Activated CD4-positive, alpha-beta memory T cell treated with anti-CD3 and anti-CD28 coated beads, Interleukin-2, amount 10 ng/mL, durations not matched to agents 7 days and 5 days (primary cell): ENCODE results near the gene MOSMO. TPM values are rescaled to one million over a fixed set of nuclear protein-coding genes. Genes with fewer than 3 reads are reported as not detected.

Experiments used
- CTCF ChIA-PET: fragments of 350-600 bp; sonication (Branson Sonifier 250); formaldehyde crosslinking; loops from one replicate; lab custom pipeline; 2021; ENCODE audit warnings: antibody characterized with exemption, inconsistent platforms; lab: Charles Lee
- POLR2A ChIA-PET: fragments of 350-600 bp; sonication (Branson Sonifier 250); formaldehyde crosslinking; loops from one replicate; lab custom pipeline; 2021; ENCODE audit warnings: antibody characterized with exemption; lab: Charles Lee
- DNase-seq: peaks from one replicate; pipeline ENCODE4 v3.0.0-alpha.2; 2020
- H3K27ac Mint-ChIP-seq: one replicate; pipeline ENCODE4 v1.8.0; 2021; ENCODE audit warnings: mild to moderate bottlenecking, mixed read lengths
- H3K27me3 Mint-ChIP-seq: one replicate; pipeline ENCODE4 v1.8.0; 2021; ENCODE audit warnings: mixed read lengths
- H3K36me3 Mint-ChIP-seq: one replicate; pipeline ENCODE4 v1.8.0; 2021; ENCODE audit warnings: low read depth, mixed read lengths
- H3K4me1 Mint-ChIP-seq: one replicate; pipeline ENCODE4 v1.8.0; 2021; ENCODE audit warnings: mixed read lengths
- H3K4me3 Mint-ChIP-seq: one replicate; pipeline ENCODE4 v1.8.0; 2021; ENCODE audit warnings: mild to moderate bottlenecking, mixed read lengths
- H3K9me3 Mint-ChIP-seq: one replicate; pipeline ENCODE4 v1.8.0; 2021; ENCODE audit warnings: mixed read lengths
- total RNA-seq, 2 experiments: library from RNA; stranded (reverse); gene quantifications; one replicate each; pipeline ENCODE4 v1.2.3, GENCODE V29; 2021

Gene MOSMO
- total RNA-seq, result 10 to 100 TPM; 12.1 to 13.0 TPM

- peak; percentile 69 for DNase-seq
- Mint-ChIP-seq H3K27ac (peak within 1 kb of the TSS; percentile 49), H3K27me3 (no peaks in the 10 kb centered on the region), H3K4me3 (peak within 1 kb of the TSS; percentile 83), H3K4me1 (peaks cover 34% of the 10 kb centered on the region), H3K36me3 (peaks cover 5% of the 10 kb centered on the region), H3K9me3 (no peaks in the 10 kb centered on the region)
- CTCF ChIA-PET, result interaction anchor here (0.6 to 17.5 kb wide), 10 partner anchors 9 to 690 kb away, joined by 3 to 319 read pairs (median 6); no protein-coding TSS in a partner anchor
- POLR2A ChIA-PET, result interaction anchor here (0.6 to 4.7 kb wide), 12 partner anchors 9 to 1107 kb away, joined by 3 to 40 read pairs (median 7); partner anchors contain the start of genes LYRM1 and UQCRC2
Measured at GRCh38 chr16:22007509-22008214, at the start of gene MOSMO. Gene MOSMO, plus strand, starts transcription at chr16:22008111. Its CDS starts 191 bp downstream, at chr16:22008302.

- no peak for DNase-seq
Measured at GRCh38 chr16:21959050-21959449, 48.9 kb upstream of the MOSMO start.

GRCh38 chr16:21962475-21962874 is 45.4 kb upstream of the MOSMO start:
- Mint-ChIP-seq H3K9me3 (no peaks in the 10 kb centered on the region), H3K27me3 (no peaks in the 10 kb centered on the region), H3K27ac (peak overlapping the region; percentile 42), H3K4me3 (no peak overlapping the region), H3K36me3 (peaks cover 77% of the 10 kb centered on the region), H3K4me1 (peaks cover 32% of the 10 kb centered on the region)
- no peak for DNase-seq
- CTCF ChIA-PET, result no interaction called here
- POLR2A ChIA-PET, result interaction anchor here (1.8 kb wide), 1 partner anchor 10 kb away, joined by 11 read pairs; the partner anchor contains the start of gene UQCRC2

More at GRCh38 chr16:21959050-21959449, 48.9 kb upstream of the MOSMO start:
- ChIA-PET POLR2A (interaction anchor here (2.2 kb wide), 1 partner anchor 31 kb away, joined by 6 read pairs; no protein-coding TSS in a partner anchor), CTCF (no interaction called here)
- H3K27ac Mint-ChIP-seq, result peak overlapping the region; percentile 39
- H3K9me3 Mint-ChIP-seq, result no peaks in the 10 kb centered on the region
- H3K27me3 Mint-ChIP-seq, result no peaks in the 10 kb centered on the region
- peaks cover 61% of the 10 kb centered on the region for H3K36me3 Mint-ChIP-seq
- H3K4me1 Mint-ChIP-seq, result peaks cover 58% of the 10 kb centered on the region
- no peak overlapping the region for H3K4me3 Mint-ChIP-seq

- POLR2A ChIA-PET, result interaction anchor here (0.9 kb wide), 1 partner anchor 10 kb away, joined by 5 read pairs; the partner anchor contains the start of gene UQCRC2
- no peaks in the 10 kb centered on the region for H3K27me3 Mint-ChIP-seq
- peaks cover 21% of the 10 kb centered on the region for H3K4me1 Mint-ChIP-seq
- no peak for DNase-seq
- CTCF ChIA-PET, result interaction anchor here (1.8 kb wide), 1 partner anchor 13 kb away, joined by 3 read pairs; no protein-coding TSS in a partner anchor
- H3K9me3 Mint-ChIP-seq, result no peaks in the 10 kb centered on the region
- H3K36me3 Mint-ChIP-seq, result peaks cover 76% of the 10 kb centered on the region
- no peak overlapping the region for H3K27ac Mint-ChIP-seq
- H3K4me3 Mint-ChIP-seq, result no peak overlapping the region
Measured at GRCh38 chr16:21963887-21964286, 44.0 kb upstream of the MOSMO start.

- CTCF ChIA-PET, result interaction anchor here (0.6 to 1.8 kb wide), 2 partner anchors 13 to 135 kb away, joined by 3 read pairs; no protein-coding TSS in a partner anchor
- Mint-ChIP-seq H3K27ac (no peak overlapping the region), H3K4me3 (no peak overlapping the region), H3K36me3 (peaks cover 75% of the 10 kb centered on the region), H3K4me1 (peaks cover 16% of the 10 kb centered on the region), H3K27me3 (no peaks in the 10 kb centered on the region), H3K9me3 (no peaks in the 10 kb centered on the region)
- POLR2A ChIA-PET, result interaction anchor here (0.6 to 1.0 kb wide), 3 partner anchors 11 to 130 kb away, joined by 3 to 5 read pairs (median 3); partner anchors contain the start of gene UQCRC2
- DNase-seq, result no peak
Measured at GRCh38 chr16:21964353-21964752, 43.6 kb upstream of the MOSMO start.

- Mint-ChIP-seq H3K4me3 (no peak overlapping the region), H3K27me3 (no peaks in the 10 kb centered on the region), H3K36me3 (peaks cover 53% of the 10 kb centered on the region), H3K27ac (no peak overlapping the region), H3K9me3 (no peaks in the 10 kb centered on the region), H3K4me1 (no peaks in the 10 kb centered on the region)
- POLR2A ChIA-PET, result no interaction called here
- CTCF ChIA-PET, result no interaction called here
- no peak for DNase-seq
Measured at GRCh38 chr16:21971856-21972255, 36.1 kb upstream of the MOSMO start.

GRCh38 chr16:21973945-21974344 is 34.0 kb upstream of the MOSMO start:
- POLR2A ChIA-PET, result interaction anchor here (0.7 to 1.5 kb wide), 2 partner anchors 21 kb away, joined by 3 read pairs; partner anchors contain the start of gene UQCRC2
- CTCF ChIA-PET, result no interaction called here

GRCh38 chr16:21980032-21980431 is 27.9 kb upstream of the MOSMO start:
- H3K9me3 Mint-ChIP-seq, result no peaks in the 10 kb centered on the region
- H3K27me3 Mint-ChIP-seq, result no peaks in the 10 kb centered on the region
- H3K27ac Mint-ChIP-seq, result no peak overlapping the region
- no peaks in the 10 kb centered on the region for H3K4me1 Mint-ChIP-seq
- no peak overlapping the region for H3K4me3 Mint-ChIP-seq
- peaks cover 66% of the 10 kb centered on the region for H3K36me3 Mint-ChIP-seq
- ChIA-PET CTCF (interaction anchor here (1.9 kb wide), 1 partner anchor 98 kb away, joined by 6 read pairs; no protein-coding TSS in a partner anchor), POLR2A (interaction anchor here (1.7 kb wide), 1 partner anchor 10 kb away, joined by 7 read pairs; no protein-coding TSS in a partner anchor)
- no peak for DNase-seq

More at GRCh38 chr16:21973945-21974344, 34.0 kb upstream of the MOSMO start:
- no peak overlapping the region for H3K27ac Mint-ChIP-seq
- no peaks in the 10 kb centered on the region for H3K4me1 Mint-ChIP-seq
- no peak overlapping the region for H3K4me3 Mint-ChIP-seq
- no peak for DNase-seq
- peaks cover 48% of the 10 kb centered on the region for H3K36me3 Mint-ChIP-seq
- H3K27me3 Mint-ChIP-seq, result no peaks in the 10 kb centered on the region
- H3K9me3 Mint-ChIP-seq, result no peaks in the 10 kb centered on the region

GRCh38 chr16:21982108-21982507 is 25.8 kb upstream of the MOSMO start:
- Mint-ChIP-seq H3K4me3 (no peak overlapping the region), H3K27ac (no peak overlapping the region), H3K4me1 (peaks cover 2% of the 10 kb centered on the region), H3K9me3 (no peaks in the 10 kb centered on the region), H3K27me3 (no peaks in the 10 kb centered on the region), H3K36me3 (peaks cover 69% of the 10 kb centered on the region)
- CTCF ChIA-PET, result interaction anchor here (0.6 to 1.9 kb wide), 4 partner anchors 8 to 150 kb away, joined by 4 to 7 read pairs (median 6); no protein-coding TSS in a partner anchor
- POLR2A ChIA-PET, result interaction anchor here (1.2 kb wide), 1 partner anchor 29 kb away, joined by 3 read pairs; the partner anchor contains the start of gene UQCRC2
- DNase-seq, result no peak

- peaks cover 8% of the 10 kb centered on the region for H3K4me1 Mint-ChIP-seq
- H3K36me3 Mint-ChIP-seq, result peaks cover 63% of the 10 kb centered on the region
- CTCF ChIA-PET, result interaction anchor here (1.2 kb wide), 1 partner anchor 94 kb away, joined by 3 read pairs; no protein-coding TSS in a partner anchor
- DNase-seq, result no peak
- POLR2A ChIA-PET, result no interaction called here
- H3K9me3 Mint-ChIP-seq, result no peaks in the 10 kb centered on the region
- H3K27ac Mint-ChIP-seq, result no peak overlapping the region
- H3K4me3 Mint-ChIP-seq, result no peak overlapping the region
- no peaks in the 10 kb centered on the region for H3K27me3 Mint-ChIP-seq
Measured at GRCh38 chr16:21984062-21984461, 23.8 kb upstream of the MOSMO start.

- H3K27me3 Mint-ChIP-seq, result no peaks in the 10 kb centered on the region
Measured at GRCh38 chr16:21985524-21985923, 22.4 kb upstream of the MOSMO start.

GRCh38 chr16:21986692-21987246 is 21.1 kb upstream of the MOSMO start:
- ChIA-PET CTCF (interaction anchor here (1.2 kb wide), 1 partner anchor 91 kb away, joined by 6 read pairs; no protein-coding TSS in a partner anchor), POLR2A (no interaction called here)
- no peak overlapping the region for H3K27ac Mint-ChIP-seq
- no peak for DNase-seq
- H3K36me3 Mint-ChIP-seq, result peaks cover 41% of the 10 kb centered on the region
- peaks cover 30% of the 10 kb centered on the region for H3K4me1 Mint-ChIP-seq
- H3K27me3 Mint-ChIP-seq, result no peaks in the 10 kb centered on the region
- no peaks in the 10 kb centered on the region for H3K9me3 Mint-ChIP-seq
- no peak overlapping the region for H3K4me3 Mint-ChIP-seq

More at GRCh38 chr16:21985524-21985923, 22.4 kb upstream of the MOSMO start:
- no peaks in the 10 kb centered on the region for H3K9me3 Mint-ChIP-seq
- no peak overlapping the region for H3K27ac Mint-ChIP-seq
- no peak for DNase-seq
- H3K4me3 Mint-ChIP-seq, result no peak overlapping the region
- peaks cover 53% of the 10 kb centered on the region for H3K36me3 Mint-ChIP-seq
- CTCF ChIA-PET, result no interaction called here
- POLR2A ChIA-PET, result interaction anchor here (1.0 kb wide), 1 partner anchor 33 kb away, joined by 3 read pairs; no protein-coding TSS in a partner anchor
- peaks cover 18% of the 10 kb centered on the region for H3K4me1 Mint-ChIP-seq
